Memory B cell (primary cell): ENCODE measurements around the gene EIF4G3.
"Not testable (repeated sequence)": the region's sequence is repeated elsewhere in the genome, so short reads cannot be mapped to it uniquely, and the experiment has no call there.

Source experiments
- ATAC-seq: fragments of 150-1000 bp; cut with Tn5 transposase; 2 replicates; pipeline ENCODE4 v1.10.0; 2021; ENCODE audit warnings: low read depth, mild to moderate bottlenecking, moderate library complexity
- DNase-seq, 2 donors: peaks; one replicate each; pipeline ENCODE4 v3.0.0; 2022; ENCODE audit warnings: low spot score in 2 of 2
- H3K27ac Mint-ChIP-seq: one replicate; pipeline ENCODE4 v1.8.0; 2022; ENCODE audit warnings: mild to moderate bottlenecking, moderate library complexity, mixed read lengths
- H3K27me3 Mint-ChIP-seq: one replicate; pipeline ENCODE4 v1.8.0; 2022; ENCODE audit warnings: mixed read lengths
- H3K36me3 Mint-ChIP-seq: one replicate; pipeline ENCODE4 v1.8.0; 2022; ENCODE audit warnings: mild to moderate bottlenecking, mixed read lengths
- H3K4me1 Mint-ChIP-seq: one replicate; pipeline ENCODE4 v1.8.0; 2022; ENCODE audit warnings: mixed read lengths
- H3K4me3 Mint-ChIP-seq: one replicate; pipeline ENCODE4 v1.8.0; 2022; ENCODE audit warnings: mild to moderate bottlenecking, moderate library complexity, mixed read lengths
- H3K9me3 Mint-ChIP-seq: one replicate; pipeline ENCODE4 v1.8.0; 2022; ENCODE audit warnings: mixed read lengths

EIF4G3 gene

DNA sequence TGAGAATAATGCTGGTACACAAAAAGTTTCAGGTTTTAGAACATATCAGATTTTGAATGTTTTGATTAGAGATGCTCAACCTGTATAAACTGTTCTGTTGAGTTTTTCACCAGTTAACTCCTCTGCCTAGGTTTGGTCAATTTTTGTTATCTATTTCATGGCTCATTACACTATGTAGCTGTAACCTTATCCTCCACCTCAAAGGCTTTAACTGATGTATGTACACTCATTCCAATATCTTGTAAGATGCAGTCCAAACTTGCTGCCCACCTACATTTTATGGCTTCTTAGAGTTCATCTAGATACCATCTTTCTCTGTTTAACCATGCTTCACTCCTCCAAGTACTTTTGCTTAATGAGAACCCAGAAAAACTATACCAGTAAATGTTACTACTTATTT, 107.8 kb downstream of the EIF4G3 start:
- no peak for DNase-seq
- Mint-ChIP-seq H3K36me3 (peaks cover 4% of the 10 kb centered on the region), H3K4me1 (peaks cover 3% of the 10 kb centered on the region), H3K27me3 (no peaks in the 10 kb centered on the region), H3K27ac (no peak overlapping the region), H3K9me3 (no peaks in the 10 kb centered on the region), H3K4me3 (no peak overlapping the region)
- no peak for ATAC-seq

DNA sequence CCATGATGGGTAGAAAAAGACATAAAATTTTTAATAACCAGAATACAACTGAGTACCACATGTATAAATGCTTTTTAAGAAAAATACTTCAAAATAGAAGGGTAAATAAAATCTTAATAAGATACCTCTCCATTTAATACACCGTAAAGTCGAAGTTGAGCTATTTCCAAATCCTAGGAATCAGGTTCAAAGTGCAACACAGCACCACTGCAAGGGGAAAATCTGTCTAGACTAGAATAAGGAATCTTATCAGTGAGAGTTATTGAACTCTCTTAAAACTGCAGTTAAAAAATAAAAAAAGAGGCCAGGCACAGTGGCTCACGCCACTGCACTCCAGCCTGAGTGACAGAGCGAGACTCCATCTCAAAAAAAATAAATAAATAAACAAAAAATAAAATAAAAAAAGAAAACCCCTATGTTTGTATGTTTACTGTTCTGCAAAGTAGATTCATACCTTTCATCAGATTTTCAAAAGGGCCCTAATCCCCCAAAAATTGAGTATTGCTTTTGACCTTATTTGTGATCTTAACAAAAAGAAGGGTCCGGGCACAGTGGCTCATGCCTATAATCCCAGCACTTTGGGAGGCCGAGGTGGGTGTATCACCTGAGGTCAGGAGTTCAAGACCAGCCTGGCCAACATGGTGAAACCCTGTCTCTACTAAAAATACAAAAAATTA, 109.0 kb downstream of the EIF4G3 start:
- Mint-ChIP-seq H3K4me3 (no peak overlapping the region), H3K4me1 (peaks cover 3% of the 10 kb centered on the region), H3K36me3 (peaks cover 3% of the 10 kb centered on the region), H3K27me3 (no peaks in the 10 kb centered on the region), H3K9me3 (no peaks in the 10 kb centered on the region), H3K27ac (no peak overlapping the region)
- ATAC-seq (no peak), DNase-seq (no peak)

DNA sequence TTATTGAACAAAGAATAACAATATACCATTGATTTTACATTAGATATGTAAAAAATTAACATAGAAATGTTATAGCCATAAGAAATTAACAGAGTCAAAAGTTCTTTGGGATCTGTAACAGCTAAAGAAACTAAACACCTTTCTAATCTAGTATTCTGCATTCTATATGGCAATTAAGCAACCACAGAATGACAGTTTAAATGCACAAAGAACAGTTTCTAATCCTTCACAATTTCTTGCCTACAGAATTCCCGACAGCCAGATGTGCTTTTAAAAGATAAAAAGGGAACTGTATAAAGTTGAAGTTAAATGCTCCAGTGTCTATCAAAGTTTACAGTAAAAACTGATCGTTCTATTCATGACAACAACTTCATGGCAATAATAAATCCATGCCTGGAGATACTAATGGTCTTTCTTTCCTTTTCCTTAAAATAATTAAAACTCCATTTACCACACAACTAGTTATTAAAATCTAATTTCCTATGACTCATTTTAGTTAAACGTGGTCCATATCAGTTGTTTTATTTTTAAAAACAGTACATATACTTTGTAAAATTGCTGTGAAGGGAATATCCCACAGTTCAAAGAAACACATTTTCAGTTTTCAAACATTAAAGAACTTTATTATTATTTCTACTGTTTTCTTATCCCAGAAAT, 110.2 kb downstream of the EIF4G3 start:
- H3K27me3 Mint-ChIP-seq, result no peaks in the 10 kb centered on the region
- no peaks in the 10 kb centered on the region for H3K9me3 Mint-ChIP-seq
- H3K36me3 Mint-ChIP-seq, result peaks cover 3% of the 10 kb centered on the region
- DNase-seq (no peak), ATAC-seq (no peak)
- H3K27ac Mint-ChIP-seq, result no peak overlapping the region
- no peak overlapping the region for H3K4me3 Mint-ChIP-seq
- peaks cover 3% of the 10 kb centered on the region for H3K4me1 Mint-ChIP-seq

DNA sequence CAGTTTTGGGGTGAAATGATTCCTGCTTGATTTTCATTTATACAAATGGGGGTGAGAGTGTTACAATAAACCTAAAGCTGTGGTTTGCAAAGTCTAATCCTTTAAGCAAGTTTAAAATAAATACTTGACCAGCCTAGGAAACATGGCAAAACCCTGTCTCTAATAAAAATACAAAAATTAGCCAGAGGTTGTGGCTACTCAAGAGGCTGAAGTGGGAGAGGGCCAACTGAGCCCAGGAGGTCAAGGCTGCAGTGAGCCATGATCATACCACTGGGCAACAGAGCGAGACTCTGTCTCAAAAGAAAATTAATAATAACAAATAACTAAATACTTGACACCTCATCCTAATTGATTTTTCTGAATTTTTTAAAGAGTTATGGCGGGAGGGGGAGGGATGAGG, 110.8 kb downstream of the EIF4G3 start:
- Mint-ChIP-seq H3K36me3 (peaks cover 3% of the 10 kb centered on the region), H3K4me3 (no peak overlapping the region), H3K9me3 (no peaks in the 10 kb centered on the region), H3K27me3 (no peaks in the 10 kb centered on the region), H3K27ac (no peak overlapping the region), H3K4me1 (peaks cover 3% of the 10 kb centered on the region)
- DNase-seq (no peak), ATAC-seq (no peak)

DNA sequence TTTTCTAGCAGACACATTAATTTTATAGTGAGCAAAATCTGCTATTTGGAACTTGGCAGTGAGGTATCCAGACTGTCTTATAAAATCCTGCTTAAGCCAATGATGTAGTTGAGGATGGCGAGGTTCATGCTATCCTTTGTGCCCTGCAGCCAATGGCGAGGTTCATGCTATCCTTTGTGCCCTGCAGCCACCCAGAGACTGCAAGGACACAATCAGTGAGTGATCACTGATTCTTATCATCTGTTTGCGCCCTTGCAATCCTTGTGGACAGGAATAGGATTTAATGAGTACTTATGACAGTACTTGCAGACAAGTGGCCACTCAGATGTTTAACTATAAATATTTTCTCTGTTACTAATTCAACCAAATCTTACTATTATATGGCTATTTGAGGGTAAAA, 112.6 kb downstream of the EIF4G3 start:
- H3K36me3 Mint-ChIP-seq, result peaks cover 3% of the 10 kb centered on the region
- DNase-seq (no peak), ATAC-seq (no peak)
- no peak overlapping the region for H3K4me3 Mint-ChIP-seq
- peaks cover 2% of the 10 kb centered on the region for H3K4me1 Mint-ChIP-seq
- no peak overlapping the region for H3K27ac Mint-ChIP-seq
- H3K27me3 Mint-ChIP-seq, result no peaks in the 10 kb centered on the region
- H3K9me3 Mint-ChIP-seq, result no peaks in the 10 kb centered on the region

DNA sequence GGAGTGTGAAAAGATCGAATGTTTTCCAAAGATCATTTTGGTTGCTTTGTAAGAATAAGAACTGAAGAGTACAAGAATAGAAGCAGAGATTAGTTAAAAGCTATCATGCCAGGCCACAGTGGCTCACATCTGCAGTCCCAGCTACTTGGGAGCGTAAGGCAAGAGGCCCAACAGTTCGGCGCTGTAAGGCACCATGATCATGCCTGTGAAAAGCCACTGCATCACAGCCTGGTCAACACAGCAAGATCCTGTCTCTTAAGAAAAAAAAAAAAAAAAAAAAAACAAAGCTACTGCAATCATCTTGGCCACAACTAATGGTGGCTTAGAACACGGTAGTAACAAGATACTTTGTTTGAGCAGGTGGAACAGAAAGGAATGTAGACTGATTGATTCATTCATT, 116.2 kb downstream of the EIF4G3 start:
- DNase-seq (no peak), ATAC-seq (no peak)
- Mint-ChIP-seq H3K4me1 (peaks cover 2% of the 10 kb centered on the region), H3K27me3 (no peaks in the 10 kb centered on the region), H3K27ac (no peak overlapping the region), H3K36me3 (peaks cover 3% of the 10 kb centered on the region), H3K9me3 (no peaks in the 10 kb centered on the region), H3K4me3 (no peak overlapping the region)

DNA sequence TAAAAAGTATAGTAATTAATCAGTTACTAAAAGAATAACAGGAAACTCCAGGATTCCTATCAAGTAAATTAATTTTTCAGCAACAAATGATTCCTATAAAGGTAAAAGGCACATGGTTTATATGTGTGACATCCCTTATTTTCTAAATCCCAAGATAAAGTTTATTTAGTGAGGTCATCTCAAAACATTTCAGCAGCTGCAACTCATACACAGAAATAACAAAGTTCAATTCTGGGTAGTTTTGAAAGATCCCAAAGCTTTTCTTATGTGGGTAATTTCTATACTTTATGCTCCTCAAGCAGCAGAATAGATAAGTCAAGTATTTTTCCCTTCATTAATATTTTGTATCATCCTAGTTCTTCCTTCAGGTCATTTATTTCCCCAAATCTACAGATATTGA, 117.7 kb downstream of the EIF4G3 start:
- ATAC-seq (no peak), DNase-seq (no peak)
- Mint-ChIP-seq H3K36me3 (peaks cover 3% of the 10 kb centered on the region), H3K27me3 (no peaks in the 10 kb centered on the region), H3K9me3 (no peaks in the 10 kb centered on the region), H3K27ac (no peak overlapping the region), H3K4me1 (peaks cover 2% of the 10 kb centered on the region), H3K4me3 (no peak overlapping the region)

DNA sequence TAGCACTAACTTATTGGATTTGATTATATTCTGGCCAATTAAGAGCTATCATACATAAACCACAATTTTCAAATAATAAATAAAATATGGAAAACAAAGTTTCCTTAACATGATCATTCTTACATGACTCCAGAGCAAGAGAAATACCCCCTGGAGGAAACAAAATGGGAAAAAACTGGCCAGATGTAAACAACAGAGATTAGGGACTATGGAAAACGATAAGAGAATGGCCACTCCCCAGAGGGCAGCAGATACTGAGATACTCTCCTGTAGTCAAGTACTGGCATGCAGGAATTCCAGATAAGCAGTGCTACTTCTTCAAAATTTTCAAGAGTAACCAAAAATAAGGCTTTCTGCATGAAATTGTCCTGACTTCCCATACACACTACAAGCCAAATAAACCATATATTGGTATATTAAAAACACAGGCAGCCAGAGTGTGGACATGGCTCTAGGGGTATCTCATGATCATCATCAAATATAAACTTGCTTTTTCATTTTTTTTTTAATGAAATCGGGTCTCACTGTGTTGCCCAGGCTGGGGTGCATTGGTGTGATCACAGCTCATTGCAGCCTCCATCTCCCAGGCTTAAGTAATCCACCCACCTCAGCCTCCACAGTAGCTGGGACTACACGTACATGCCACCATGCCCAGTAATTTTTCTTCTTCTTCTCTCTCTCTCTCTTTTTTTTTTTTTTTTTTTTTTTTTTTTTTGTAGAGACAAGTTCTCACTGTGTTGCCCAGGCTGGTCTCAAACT, 118.5 kb downstream of the EIF4G3 start:
- H3K4me3 Mint-ChIP-seq, result no peak overlapping the region
- H3K36me3 Mint-ChIP-seq, result peaks cover 3% of the 10 kb centered on the region
- ATAC-seq (no peak), DNase-seq (no peak)
- H3K9me3 Mint-ChIP-seq, result no peaks in the 10 kb centered on the region
- H3K4me1 Mint-ChIP-seq, result peaks cover 2% of the 10 kb centered on the region
- no peaks in the 10 kb centered on the region for H3K27me3 Mint-ChIP-seq
- H3K27ac Mint-ChIP-seq, result no peak overlapping the region

DNA sequence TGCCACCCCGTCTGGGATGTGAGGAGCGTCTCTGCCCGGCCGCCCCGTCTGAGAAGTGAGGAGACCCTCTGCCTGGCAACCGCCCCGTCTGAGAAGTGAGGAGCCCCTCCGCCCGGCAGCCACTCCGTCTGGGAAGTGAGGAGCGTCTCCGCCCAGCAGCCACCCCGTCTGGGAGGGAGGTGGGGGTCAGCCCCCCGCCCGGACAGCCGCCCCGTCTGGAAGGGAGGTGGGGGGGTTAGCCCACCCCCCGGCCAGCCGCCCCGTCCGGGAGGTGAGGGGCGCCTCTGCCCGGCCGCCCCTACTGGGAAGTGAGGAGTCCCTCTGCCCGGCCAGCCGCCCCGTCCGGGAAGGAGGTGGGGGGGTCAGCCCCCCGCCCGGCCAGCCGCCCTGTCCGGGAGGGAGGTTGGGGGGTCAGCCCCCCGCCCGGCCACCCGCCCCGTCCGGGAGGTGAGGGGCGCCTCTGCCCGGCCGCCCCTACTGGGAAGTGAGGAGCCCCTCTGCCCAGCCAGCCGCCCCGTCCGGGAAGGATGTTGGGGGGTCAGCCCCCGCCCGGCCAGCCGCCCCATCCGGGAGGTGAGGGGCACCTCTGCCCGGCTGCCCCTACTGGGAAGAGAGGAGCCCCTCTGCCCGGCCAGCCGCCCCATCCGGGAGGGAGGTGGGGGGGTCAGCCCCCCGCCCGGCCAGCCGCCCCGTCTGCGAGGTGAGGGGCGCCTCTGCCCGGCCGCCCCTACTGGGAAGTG, 123.3 kb downstream of the EIF4G3 start:
- DNase-seq, H3K27me3 Mint-ChIP-seq, H3K36me3 Mint-ChIP-seq, ATAC-seq, H3K9me3 Mint-ChIP-seq, H3K4me3 Mint-ChIP-seq, H3K4me1 Mint-ChIP-seq, H3K27ac Mint-ChIP-seq: not testable (repeated sequence)

DNA sequence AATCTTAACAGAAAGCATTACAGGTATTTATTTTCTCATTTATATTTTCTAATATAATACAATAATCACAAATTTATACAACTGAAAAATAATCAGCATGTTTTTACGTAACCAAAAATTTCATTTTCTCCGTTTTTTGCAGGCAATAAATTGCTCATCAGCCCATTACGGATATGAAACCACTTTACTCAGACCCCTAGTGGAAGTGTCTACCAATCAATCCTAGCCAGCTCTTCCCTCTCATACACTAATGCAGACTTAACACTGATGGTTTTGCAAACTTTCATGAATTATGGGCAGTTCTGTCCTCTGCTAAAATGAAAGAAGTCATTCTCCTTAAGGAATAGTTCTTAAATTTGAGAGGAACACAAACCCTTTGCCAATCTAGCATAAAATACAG, 124.7 kb downstream of the EIF4G3 start:
- no peak overlapping the region for H3K4me3 Mint-ChIP-seq
- no peak overlapping the region for H3K27ac Mint-ChIP-seq
- H3K27me3 Mint-ChIP-seq, result no peaks in the 10 kb centered on the region
- peaks cover 11% of the 10 kb centered on the region for H3K36me3 Mint-ChIP-seq
- peaks cover 5% of the 10 kb centered on the region for H3K4me1 Mint-ChIP-seq
- ATAC-seq (no peak), DNase-seq (no peak)
- H3K9me3 Mint-ChIP-seq, result no peaks in the 10 kb centered on the region

DNA sequence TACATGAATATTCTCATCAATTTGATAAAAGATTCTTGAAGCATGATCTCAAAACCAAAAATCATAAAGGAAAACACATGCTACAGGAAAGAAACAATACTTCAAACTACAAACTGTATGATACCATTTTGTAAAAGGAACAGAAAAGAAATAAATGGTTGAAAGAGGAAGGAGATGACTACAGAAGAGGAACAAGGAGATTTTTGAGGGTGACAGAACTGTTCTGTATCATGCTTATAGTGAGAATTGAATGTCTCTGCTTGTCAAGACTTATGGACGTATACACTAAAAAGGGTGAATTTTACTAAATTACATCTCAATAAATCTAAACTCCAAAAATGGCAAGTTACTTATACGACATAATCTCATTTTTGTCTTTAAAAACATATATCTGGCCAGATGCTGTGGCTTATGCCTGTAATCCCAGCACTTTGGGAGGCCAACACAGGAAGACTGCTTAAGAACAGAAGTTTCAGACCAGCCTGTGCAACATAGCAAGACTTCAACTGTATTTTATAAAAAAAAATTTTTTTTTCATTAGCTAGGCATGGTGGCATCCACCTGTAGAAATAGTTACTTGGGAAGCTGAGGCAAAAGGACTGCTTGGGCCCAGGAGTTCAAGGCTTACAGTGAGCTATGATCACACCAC, 125.4 kb downstream of the EIF4G3 start:
- ATAC-seq (peak; percentile 72), DNase-seq (no peak)
- Mint-ChIP-seq H3K36me3 (peaks cover 11% of the 10 kb centered on the region), H3K27ac (no peak overlapping the region), H3K4me1 (peaks cover 5% of the 10 kb centered on the region), H3K4me3 (no peak overlapping the region), H3K9me3 (no peaks in the 10 kb centered on the region), H3K27me3 (no peaks in the 10 kb centered on the region)

DNA sequence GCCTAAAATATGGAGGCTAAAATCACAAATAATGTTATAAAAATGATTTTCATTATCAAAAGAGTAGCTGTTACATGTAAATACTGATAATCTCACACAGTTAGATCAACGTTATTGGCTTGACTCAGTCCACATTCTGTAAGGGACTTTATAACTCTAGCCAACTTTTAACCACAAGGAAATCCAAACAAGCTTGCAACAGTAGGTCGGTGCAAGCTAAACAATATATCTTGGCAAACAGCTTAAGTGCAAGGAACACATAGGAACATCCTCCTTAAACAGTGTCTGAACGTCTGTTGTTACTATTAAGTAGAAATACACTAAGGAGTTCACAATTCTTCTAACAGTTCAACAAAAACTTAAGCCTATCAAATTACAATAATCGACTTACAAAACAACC, 126.7 kb downstream of the EIF4G3 start:
- H3K9me3 Mint-ChIP-seq, result no peaks in the 10 kb centered on the region
- no peak for DNase-seq

DNA sequence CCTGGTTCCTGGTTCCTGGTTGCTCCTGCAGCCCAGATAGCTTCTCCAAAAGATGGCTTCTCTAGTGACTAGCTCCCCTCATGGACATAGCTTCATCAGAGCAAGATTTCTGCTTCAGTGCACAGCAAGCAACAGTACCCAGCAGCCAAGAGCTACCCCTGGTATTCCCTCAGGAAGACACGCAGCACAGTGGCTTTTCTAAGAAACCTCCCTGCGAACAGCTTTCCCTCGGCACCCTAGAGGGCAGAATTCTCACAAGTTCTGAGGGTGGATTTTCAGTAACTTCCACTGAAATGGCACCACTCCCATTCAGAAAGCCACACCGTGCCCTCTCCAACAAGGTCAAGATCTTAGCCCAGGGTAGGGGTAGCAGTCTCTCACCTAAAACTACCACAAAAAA, 128.2 kb downstream of the EIF4G3 start:
- ATAC-seq (no peak), DNase-seq (no peak)
- no peaks in the 10 kb centered on the region for H3K27me3 Mint-ChIP-seq
- no peak overlapping the region for H3K27ac Mint-ChIP-seq
- H3K4me3 Mint-ChIP-seq, result no peak overlapping the region
- no peaks in the 10 kb centered on the region for H3K9me3 Mint-ChIP-seq
- peaks cover 7% of the 10 kb centered on the region for H3K4me1 Mint-ChIP-seq
- peaks cover 16% of the 10 kb centered on the region for H3K36me3 Mint-ChIP-seq

More for the DNA sequence above, 126.7 kb downstream of the EIF4G3 start:
- no peak overlapping the region for H3K27ac Mint-ChIP-seq
- H3K36me3 Mint-ChIP-seq, result peaks cover 11% of the 10 kb centered on the region
- no peak overlapping the region for H3K4me3 Mint-ChIP-seq
- no peaks in the 10 kb centered on the region for H3K27me3 Mint-ChIP-seq
- no peak for ATAC-seq
- peaks cover 5% of the 10 kb centered on the region for H3K4me1 Mint-ChIP-seq

DNA sequence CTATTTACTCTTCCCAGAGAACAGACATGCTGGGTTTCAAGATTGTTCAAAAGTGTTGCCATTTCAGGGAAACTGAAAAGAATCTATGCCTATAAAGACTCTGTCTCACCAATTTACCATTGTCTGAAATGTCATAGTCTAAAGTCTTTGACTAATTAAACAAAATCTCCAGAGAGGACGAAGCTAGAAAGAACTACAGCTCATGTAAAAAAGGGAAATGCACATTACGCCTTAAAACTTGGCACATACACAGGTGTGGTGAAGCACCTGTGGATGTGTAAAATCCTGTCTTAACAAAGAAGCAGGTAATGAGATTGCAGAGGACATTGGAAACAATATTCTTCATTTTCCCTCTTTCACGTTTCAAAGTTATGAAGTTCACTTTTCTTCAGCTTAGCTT, 130.6 kb downstream of the EIF4G3 start:
- no peak overlapping the region for H3K27ac Mint-ChIP-seq
- H3K4me1 Mint-ChIP-seq, result peaks cover 7% of the 10 kb centered on the region
- H3K27me3 Mint-ChIP-seq, result no peaks in the 10 kb centered on the region
- H3K36me3 Mint-ChIP-seq, result peaks cover 24% of the 10 kb centered on the region
- no peaks in the 10 kb centered on the region for H3K9me3 Mint-ChIP-seq
- ATAC-seq, result no peak
- no peak for DNase-seq
- H3K4me3 Mint-ChIP-seq, result no peak overlapping the region
